GM23338 (cell line): ENCODE data around the gene GTF2A2. TPM values are rescaled to one million over a fixed set of nuclear protein-coding genes. Genes with fewer than 3 reads are reported as not detected.

Source experiments
- ATAC-seq: fragments of 200-7000 bp; cut with Tn5 transposase; 3 replicates; pipeline ENCODE4 v1.9.1; 2020
- DNase-seq: peaks from one replicate; pipeline ENCODE4 v3.0.0-alpha.2; 2015; ENCODE audit warnings: low spot score
- H2AFZ ChIP-seq: fragments of 200-600 bp; sonication (generic); 2 replicates; pipeline ENCODE4 v1.8.0; 2016; ENCODE audit warnings: antibody characterized with exemption, mild to moderate bottlenecking, moderate library complexity
- H3F3A ChIP-seq: fragments of 200-600 bp; sonication (generic); replicated peaks from 2 replicates; pipeline ENCODE4 v1.8.0; 2017; ENCODE audit warnings: antibody characterized with exemption, mixed run types, low read depth
- H3K27ac ChIP-seq: fragments of 200-600 bp; sonication (generic); 2 replicates; pipeline ENCODE4 v1.6.1; 2016; ENCODE audit warnings: low read depth
- H3K27me3 ChIP-seq: fragments of 200-600 bp; sonication (generic); 2 replicates; pipeline ENCODE4 v1.8.0; 2016; ENCODE audit warnings: mild to moderate bottlenecking, mixed run types, moderate library complexity; ENCODE audit not compliant: insufficient read depth
- H3K36me3 ChIP-seq: fragments of 200-600 bp; sonication (generic); 2 replicates; pipeline ENCODE4 v1.8.0; 2016; ENCODE audit warnings: mild to moderate bottlenecking; ENCODE audit not compliant: insufficient read depth
- H3K4me1 ChIP-seq: fragments of 200-600 bp; sonication (generic); 2 replicates; pipeline ENCODE4 v1.8.0; 2016; ENCODE audit warnings: mild to moderate bottlenecking, moderate library complexity; ENCODE audit not compliant: insufficient read depth
- H3K4me2 ChIP-seq: fragments of 200-600 bp; sonication (generic); 2 replicates; pipeline ENCODE4 v1.7.1; 2017; ENCODE audit warnings: mixed run types
- H3K4me3 ChIP-seq: fragments of 200-600 bp; sonication (generic); 2 replicates; pipeline ENCODE4 v1.6.1; 2016; ENCODE audit warnings: mixed run types
- H3K79me2 ChIP-seq: fragments of 200-600 bp; sonication (generic); replicated peaks from 2 replicates; pipeline ENCODE4 v1.8.0; 2017; ENCODE audit warnings: mild to moderate bottlenecking; ENCODE audit not compliant: insufficient read depth
- H3K9me2 ChIP-seq: fragments of 200-600 bp; sonication (generic); 2 replicates; pipeline ENCODE4 v1.8.0; 2017; ENCODE audit not compliant: insufficient read depth
- H4K20me1 ChIP-seq: fragments of 200-600 bp; sonication (generic); replicated peaks from 2 replicates; pipeline ENCODE4 v1.8.0; 2017; ENCODE audit warnings: mild to moderate bottlenecking; ENCODE audit not compliant: insufficient read depth
- H3K27ac Mint-ChIP-seq: 2 replicates; pipeline ENCODE4 v1.8.0; 2020; ENCODE audit warnings: inconsistent platforms, mild to moderate bottlenecking, moderate library complexity, mixed read lengths
- H3K27me3 Mint-ChIP-seq: 3 replicates; pipeline ENCODE4 v1.8.0; 2022; ENCODE audit warnings: low read depth, mild to moderate bottlenecking, moderate library complexity, mixed read lengths, inconsistent platforms; ENCODE audit not compliant: insufficient read depth, poor library complexity
- H3K36me3 Mint-ChIP-seq: 3 replicates; pipeline ENCODE4 v1.8.0; 2021; ENCODE audit warnings: low read depth, mild to moderate bottlenecking, inconsistent platforms, moderate library complexity, mixed read lengths
- H3K4me1 Mint-ChIP-seq: 3 replicates; pipeline ENCODE4 v1.8.0; 2020; ENCODE audit warnings: mild to moderate bottlenecking, inconsistent platforms, mixed read lengths
- H3K4me3 Mint-ChIP-seq: 3 replicates; pipeline ENCODE4 v1.8.0; 2021; ENCODE audit warnings: moderate library complexity, mild to moderate bottlenecking, inconsistent platforms, mixed read lengths
- H3K9me3 Mint-ChIP-seq: 3 replicates; pipeline ENCODE4 v1.8.0; 2020; ENCODE audit warnings: moderate library complexity, mild to moderate bottlenecking, inconsistent platforms, mixed read lengths
- CTCF ChIP-seq, 2 experiments: fragments of 200-600 bp in 1 of 2; sonication (generic) in 1 of 2; conservative IDR thresholded peaks; 2 replicates each; pipeline versions ENCODE4 v1.5.1 to v1.6.1; 2016 to 2017; ENCODE audit warnings: antibody characterized with exemption in 2 of 2, low read depth in 2 of 2, mild to moderate bottlenecking in 2 of 2, moderate library complexity in 1 of 2
- NANOG ChIP-seq: IDR thresholded peaks from 2 replicates; pipeline ENCODE4 v1.6.1; 2016; ENCODE audit warnings: antibody characterized with exemption, borderline replicate concordance
- ZNF331 ChIP-seq: fragments of 250-450 bp; sonication (Bioruptor Pico); IDR thresholded peaks from 2 replicates; pipeline ENCODE4 v1.5.0; 2020; ENCODE audit warnings: low read depth, mild to moderate bottlenecking, moderate library complexity
- ZNF462 ChIP-seq: fragments of 250-450 bp; sonication (Bioruptor Pico); IDR thresholded peaks from 2 replicates; pipeline ENCODE4 v1.5.0; 2020; ENCODE audit warnings: mild to moderate bottlenecking, moderate library complexity
- polyA plus RNA-seq: library from polyadenylated mRNA; unstranded; fragments of >200 nt; fragmentation: Nextera tagmentation; extraction: Ambion mirVana; gene quantifications from 2 replicates; pipeline ENCODE4 v1.2.1, GENCODE V29; 2016
- total RNA-seq: library from RNA; depleted of rRNA; stranded (reverse); fragments of >200 nt; shearing (Covaris generic); gene quantifications from 2 replicates; pipeline ENCODE4 v1.2.3, GENCODE V29; 2014

GTF2A2 gene
- total and polyA plus RNA-seq, 2 experiments from 2014 or later = 45.9 to 424 TPM

GRCh38 chr15:59691194-59691805, 34.0 kb upstream of the GTF2A2 start:
- H4K20me1 ChIP-seq = peaks cover 8% of the 10 kb centered on the region; the same call in 1 of the 2 replicates
- H3K4me3 Mint-ChIP-seq = peak overlapping the region; percentile 42; the same call in 2 of the 3 replicates
- H3K27ac ChIP-seq = no peak overlapping the region
- H3F3A ChIP-seq = no peaks in the 10 kb centered on the region
- no peak overlapping the region for H2AFZ ChIP-seq
- DNase-seq = peak; percentile 26
- peak; percentile 42 to 58 for TF ChIP-seq CTCF (conservative IDR thresholded peaks at IDR 0.05; ENCODE audit: low read depth in 2 of 2)
- TF ChIP-seq NANOG = no peak
- no peak for TF ChIP-seq ZNF462 (CRISPR knock-in tag)
- TF ChIP-seq ZNF331 (CRISPR knock-in tag) = no peak
- no peaks in the 10 kb centered on the region for H3K9me3 Mint-ChIP-seq
- H3K36me3 Mint-ChIP-seq = peaks cover 4% of the 10 kb centered on the region
- no peak overlapping the region for H3K4me3 ChIP-seq
- H3K36me3 ChIP-seq = no peaks in the 10 kb centered on the region
- H3K4me1 Mint-ChIP-seq = peaks cover 14% of the 10 kb centered on the region
- H3K9me2 ChIP-seq = no peaks in the 10 kb centered on the region
- no peak overlapping the region for H3K4me2 ChIP-seq
- H3K27me3 Mint-ChIP-seq = peaks cover 9% of the 10 kb centered on the region
- H3K27me3 ChIP-seq = peaks cover 12% of the 10 kb centered on the region
- H3K4me1 ChIP-seq = no peaks in the 10 kb centered on the region; the same call in 1 of the 2 replicates
- H3K79me2 ChIP-seq = peaks cover 26% of the 10 kb centered on the region
- no peak overlapping the region for H3K27ac Mint-ChIP-seq
- ATAC-seq = no peak
